Right atrium auricular region (tissue), 2 donors: ENCODE results near the gene PRKCE. TPM values are rescaled to one million over a fixed set of nuclear protein-coding genes. Genes with fewer than 3 reads are reported as not detected.

ENCODE experiments used
- DNase-seq: peaks from one replicate; pipeline ENCODE4 v3.0.0-alpha.2; 2019; ENCODE audit warnings: low spot score
- H3K27ac ChIP-seq, 2 donors: fragments of 200-600 bp; sonication (generic); 1 replicate in 1 of 2; 2 replicates in 1 of 2; pipeline ENCODE4 v1.5.1; 2016 to 2019
- H3K27me3 ChIP-seq, 2 donors: fragments of 200-600 bp; sonication (generic); one replicate each; pipeline versions ENCODE4 v1.5.1 to v1.6.0; 2017 to 2019
- H3K36me3 ChIP-seq: fragments of 200-600 bp; sonication (generic); one replicate; pipeline ENCODE4 v1.5.1; 2016
- H3K4me1 ChIP-seq, 2 donors: fragments of 200-600 bp; sonication (generic); one replicate each; pipeline versions ENCODE4 v1.5.1 to v1.6.0; 2017 to 2019
- H3K4me3 ChIP-seq, 2 donors: fragments of 200-600 bp; sonication (generic); 1 replicate in 1 of 2; 2 replicates in 1 of 2; pipeline ENCODE4 v1.5.1; 2017 to 2019; ENCODE audit warnings: mild to moderate bottlenecking in 1 of 2, moderate library complexity in 1 of 2
- H3K9me3 ChIP-seq, 2 donors: fragments of 200-600 bp; sonication (generic); one replicate each; pipeline ENCODE4 v1.5.1; 2019
- CTCF ChIP-seq, 2 donors: fragments of 200-600 bp; sonication (generic); IDR thresholded peaks; one replicate each; pipeline ENCODE4 v1.5.1; 2019; ENCODE audit warnings: antibody characterized with exemption in 2 of 2
- total RNA-seq, 2 donors: library from RNA; depleted of rRNA; stranded (reverse); fragments of >200 nt; gene quantifications; one replicate each; pipeline ENCODE4 v1.1.0, GENCODE V29; 2016

Gene PRKCE
- total RNA-seq, 2 donors from 2014 or later = 7.2 to 11.8 TPM

- no peaks in the 10 kb centered on the region for H3K36me3 ChIP-seq
- no peak for TF ChIP-seq CTCF (IDR thresholded peaks at IDR 0.05)
- H3K9me3 ChIP-seq = no peaks in the 10 kb centered on the region
- no peak overlapping the region for H3K4me3 ChIP-seq
- DNase-seq = peak; percentile 50
- no peaks in the 10 kb centered on the region for H3K27me3 ChIP-seq
- peaks cover 0 to 6% of the 10 kb centered on the region in 2 donors for H3K4me1 ChIP-seq
- no peak overlapping the region for H3K27ac ChIP-seq
Measured at GRCh38 chr2:45984896-45985473, 333.5 kb downstream of the PRKCE start.

- H3K4me1 ChIP-seq = peaks cover 0 to 6% of the 10 kb centered on the region in 2 donors
- no peaks in the 10 kb centered on the region for H3K27me3 ChIP-seq
- no peak for DNase-seq
- H3K27ac ChIP-seq = no peak overlapping the region
- H3K9me3 ChIP-seq = no peaks in the 10 kb centered on the region
- H3K36me3 ChIP-seq = no peaks in the 10 kb centered on the region
- TF ChIP-seq CTCF (IDR thresholded peaks at IDR 0.05) = no peak
- H3K4me3 ChIP-seq = no peak overlapping the region
Measured at GRCh38 chr2:45986509-45986908, 335.0 kb downstream of the PRKCE start.

- no peak for DNase-seq
- peaks cover 0 to 18% of the 10 kb centered on the region in 2 donors for H3K4me1 ChIP-seq
- no peaks in the 10 kb centered on the region for H3K36me3 ChIP-seq
- H3K4me3 ChIP-seq = no peak overlapping the region
- no peaks in the 10 kb centered on the region for H3K27me3 ChIP-seq
- no peak overlapping the region for H3K27ac ChIP-seq
- no peak for TF ChIP-seq CTCF (IDR thresholded peaks at IDR 0.05)
- no peaks in the 10 kb centered on the region for H3K9me3 ChIP-seq
Measured at GRCh38 chr2:45987856-45988255, 336.4 kb downstream of the PRKCE start.

GRCh38 chr2:45988879-45989278 is 337.4 kb downstream of the PRKCE start:
- Histone ChIP-seq H3K9me3 (no peaks in the 10 kb centered on the region), H3K27ac (no peak overlapping the region), H3K4me3 (no peak overlapping the region), H3K4me1 (peaks cover 0 to 27% of the 10 kb centered on the region in 2 donors), H3K27me3 (no peaks in the 10 kb centered on the region), H3K36me3 (no peaks in the 10 kb centered on the region)
- no peak for DNase-seq
- TF ChIP-seq CTCF (IDR thresholded peaks at IDR 0.05) = no peak

- Histone ChIP-seq H3K27me3 (no peaks in the 10 kb centered on the region), H3K27ac (no peak overlapping the region), H3K4me1 (peaks cover 0 to 27% of the 10 kb centered on the region in 2 donors), H3K36me3 (no peaks in the 10 kb centered on the region), H3K9me3 (no peaks in the 10 kb centered on the region), H3K4me3 (no peak overlapping the region)
- DNase-seq = no peak
- no peak for TF ChIP-seq CTCF (IDR thresholded peaks at IDR 0.05)
Measured at GRCh38 chr2:45990131-45990530, 338.7 kb downstream of the PRKCE start.
